ENCODE results near the gene SPI1.

The SPI1 gene

DNA sequence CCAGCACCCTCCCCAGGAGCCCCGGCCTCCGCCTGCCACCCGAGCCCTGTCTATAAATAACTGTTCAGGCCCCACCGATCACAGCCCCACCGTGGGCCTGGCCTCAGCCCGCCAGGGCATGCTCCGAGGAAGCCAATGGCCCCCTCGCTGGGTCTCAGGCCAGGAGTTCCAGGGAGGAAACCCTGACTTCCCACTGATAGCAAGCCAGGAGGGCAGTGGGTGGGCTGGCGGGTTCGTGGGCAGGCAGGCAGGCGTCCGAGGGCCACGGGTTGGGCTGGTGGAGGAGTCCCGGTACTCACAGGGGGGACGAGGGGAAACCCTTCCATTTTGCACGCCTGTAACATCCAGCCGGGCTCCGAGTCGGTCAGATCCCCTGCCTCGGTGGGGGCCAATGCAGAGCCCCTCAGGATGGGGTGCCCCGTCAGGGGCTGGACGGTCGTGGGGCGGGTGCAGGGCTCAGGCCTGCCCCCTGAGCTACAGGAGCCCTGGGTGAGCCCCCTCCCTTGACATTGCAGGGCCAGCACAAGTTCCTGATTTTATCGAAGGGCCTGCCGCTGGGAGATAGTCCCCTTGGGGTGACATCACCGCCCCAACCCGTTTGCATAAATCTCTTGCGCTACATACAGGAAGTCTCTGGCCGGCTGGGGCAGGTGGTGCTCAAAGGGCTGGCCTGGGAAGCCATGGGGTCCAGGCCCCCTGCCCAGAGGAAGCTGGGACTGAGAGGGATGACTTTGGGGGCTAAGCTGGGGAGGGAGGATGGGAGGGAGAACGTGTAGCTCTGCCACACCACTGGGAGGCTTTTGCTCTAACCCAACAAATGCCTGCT, at the start of gene SPI1:
SPI1 (minus strand) TSS at position 538 of the 826 bp plus-strand sequence; CDS start at position 344, 194 bp downstream.
- no peak for DNase-seq

DNA sequence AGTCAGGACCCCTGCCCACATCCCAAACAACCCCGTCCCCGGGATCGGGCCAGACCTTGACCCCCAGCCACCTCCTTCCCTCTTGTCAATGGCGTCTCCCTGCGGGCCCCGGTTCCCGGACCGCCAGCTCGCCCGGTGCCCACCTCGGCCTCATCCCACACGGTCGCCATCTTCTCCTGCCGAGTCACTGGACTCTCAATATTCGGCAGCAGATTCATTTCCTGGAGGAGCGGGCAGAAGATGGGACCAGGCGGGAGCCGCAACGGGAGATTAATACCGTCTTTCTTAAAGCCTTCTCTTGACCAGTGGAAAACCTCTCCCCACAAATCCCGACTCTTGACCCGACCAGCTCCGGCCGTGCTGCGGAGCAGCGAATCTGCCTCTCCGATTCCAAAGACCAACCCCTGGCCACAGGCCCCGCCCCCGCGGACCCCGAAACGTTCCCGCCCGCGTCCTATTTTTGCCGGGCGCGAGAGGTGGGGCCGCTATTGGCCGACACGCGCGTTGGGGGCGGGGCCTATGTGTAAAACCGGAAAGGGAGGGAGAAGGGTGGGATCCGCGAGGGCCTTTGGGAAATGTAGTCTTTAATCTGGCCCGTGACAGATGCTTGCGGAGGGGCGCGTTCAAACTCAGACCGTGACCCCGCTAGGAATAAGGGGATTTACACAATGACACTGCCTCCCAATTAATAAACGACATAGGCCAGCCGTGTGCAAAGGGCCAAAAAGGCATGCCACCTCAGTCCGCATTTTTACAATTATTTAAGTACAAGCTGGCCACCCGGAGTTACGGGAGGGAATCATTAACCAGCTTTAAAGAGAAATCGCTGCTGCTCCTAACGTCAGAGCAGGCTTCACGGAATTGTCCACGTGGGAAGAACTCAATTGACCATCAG, 48.0 kb upstream of the SPI1 start, which contains the start of gene PSMC3:
PSMC3 (minus strand) TSS at position 378 of the 895 bp plus-strand sequence; CDS start at position 218, 160 bp downstream.
- DNase-seq: peak; percentile 97 to 99 (median 98)

DNA sequence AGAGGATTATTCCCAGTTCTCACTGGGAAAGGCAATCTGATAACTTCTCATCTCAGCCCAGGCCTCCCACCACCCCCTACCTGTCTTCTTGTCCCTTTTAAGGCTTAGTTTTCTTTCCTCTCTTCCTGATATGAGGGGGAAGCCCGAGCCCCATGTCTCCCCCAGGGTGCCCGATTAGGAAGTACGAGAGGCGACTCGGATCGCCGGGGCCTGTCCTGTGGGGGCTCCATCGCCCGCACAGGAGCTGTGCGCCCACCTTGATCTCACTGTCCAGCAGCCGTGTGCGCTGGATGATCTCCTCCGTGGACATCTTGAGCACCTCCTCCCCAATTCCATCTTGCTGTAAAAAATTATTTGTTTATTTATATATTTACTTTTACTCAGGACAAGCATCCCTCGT, 47.3 kb upstream of the SPI1 start:
- DNase-seq: no peak

DNA sequence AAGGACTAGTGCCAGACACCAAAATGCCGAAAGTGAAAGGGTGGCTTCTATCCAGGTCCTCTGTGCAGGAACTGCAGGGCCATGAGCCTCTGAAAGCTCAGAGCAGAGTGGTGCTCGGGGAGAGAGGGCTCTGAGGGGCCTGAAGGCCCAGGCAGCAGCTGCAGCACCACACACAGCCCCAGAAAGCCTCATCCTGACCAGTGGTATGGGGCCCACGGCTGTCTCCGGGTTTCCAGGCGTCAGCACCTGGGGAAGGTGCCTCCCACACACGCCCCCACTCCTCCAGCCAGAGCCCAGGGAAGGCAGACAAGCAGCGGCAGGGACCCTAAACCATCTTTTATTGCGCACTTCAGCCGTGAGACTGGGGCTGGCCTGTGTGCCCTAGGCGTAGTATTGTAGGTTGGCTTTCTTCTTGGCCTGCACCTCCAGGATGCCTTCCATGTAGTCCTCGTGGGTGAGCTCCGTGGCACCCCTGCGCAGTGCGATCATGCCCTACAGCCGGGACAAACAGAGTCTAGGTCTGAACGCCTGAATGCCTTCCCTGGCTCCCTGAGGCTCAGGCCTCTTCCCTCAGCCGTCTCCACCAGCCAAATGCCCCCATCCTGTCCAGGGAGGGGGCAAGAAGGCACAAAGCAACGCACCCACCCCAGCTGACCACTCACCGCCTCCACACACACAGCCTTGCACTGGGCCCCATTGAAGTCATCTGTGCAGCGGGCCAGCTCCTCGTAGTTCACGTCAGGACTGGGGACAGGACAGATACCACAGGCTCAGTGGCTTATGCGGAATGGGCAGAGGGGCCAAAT, 40.3 kb upstream of the SPI1 start:
- DNase-seq: no peak

DNA sequence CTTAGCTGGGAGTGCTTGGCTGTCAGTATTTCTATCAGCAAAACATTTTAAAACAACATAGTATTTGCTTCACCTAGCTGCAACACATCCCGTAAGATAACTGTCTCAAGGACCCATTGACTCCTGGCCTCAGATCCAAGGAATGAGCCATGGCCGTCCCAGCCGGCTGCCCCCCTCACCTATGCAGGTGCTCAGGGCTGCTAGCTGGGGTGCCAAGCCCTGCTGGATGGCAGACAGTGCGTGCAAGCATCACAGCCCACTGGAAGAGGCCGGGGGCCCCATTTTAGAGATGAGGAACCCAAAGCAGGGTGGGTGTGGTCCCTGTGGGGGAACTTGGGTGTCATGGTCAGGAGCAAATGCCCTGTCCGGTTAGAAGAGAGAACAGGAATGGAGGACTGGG, 39.4 kb upstream of the SPI1 start:
- DNase-seq: no peak

DNA sequence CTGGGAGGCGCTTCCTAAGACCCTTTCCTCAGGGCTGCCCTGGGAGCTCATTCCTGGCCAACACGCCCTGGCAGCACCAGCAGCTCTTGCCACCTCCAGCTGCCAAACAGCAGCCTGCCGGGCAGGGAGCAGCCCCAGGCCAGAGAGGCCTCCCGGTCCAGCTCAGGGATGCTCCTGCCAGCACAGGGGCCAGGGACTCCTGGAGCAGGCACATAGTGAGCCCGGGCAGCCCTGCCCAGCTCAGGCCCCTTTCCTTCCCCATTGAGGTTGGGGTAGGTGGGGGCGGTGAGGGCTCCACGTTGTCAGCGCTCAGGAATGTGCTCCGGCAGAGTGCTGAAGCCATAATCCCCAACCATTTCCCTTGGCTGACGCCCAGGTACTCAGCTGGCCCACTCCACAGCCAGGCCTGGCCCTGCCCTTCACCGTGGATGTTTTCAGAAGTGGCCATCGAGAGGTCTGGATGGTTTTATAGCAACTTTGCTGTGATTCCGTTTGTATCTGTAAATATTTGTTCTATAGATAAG, 37.7 kb upstream of the SPI1 start:
- no peak for DNase-seq

DNA sequence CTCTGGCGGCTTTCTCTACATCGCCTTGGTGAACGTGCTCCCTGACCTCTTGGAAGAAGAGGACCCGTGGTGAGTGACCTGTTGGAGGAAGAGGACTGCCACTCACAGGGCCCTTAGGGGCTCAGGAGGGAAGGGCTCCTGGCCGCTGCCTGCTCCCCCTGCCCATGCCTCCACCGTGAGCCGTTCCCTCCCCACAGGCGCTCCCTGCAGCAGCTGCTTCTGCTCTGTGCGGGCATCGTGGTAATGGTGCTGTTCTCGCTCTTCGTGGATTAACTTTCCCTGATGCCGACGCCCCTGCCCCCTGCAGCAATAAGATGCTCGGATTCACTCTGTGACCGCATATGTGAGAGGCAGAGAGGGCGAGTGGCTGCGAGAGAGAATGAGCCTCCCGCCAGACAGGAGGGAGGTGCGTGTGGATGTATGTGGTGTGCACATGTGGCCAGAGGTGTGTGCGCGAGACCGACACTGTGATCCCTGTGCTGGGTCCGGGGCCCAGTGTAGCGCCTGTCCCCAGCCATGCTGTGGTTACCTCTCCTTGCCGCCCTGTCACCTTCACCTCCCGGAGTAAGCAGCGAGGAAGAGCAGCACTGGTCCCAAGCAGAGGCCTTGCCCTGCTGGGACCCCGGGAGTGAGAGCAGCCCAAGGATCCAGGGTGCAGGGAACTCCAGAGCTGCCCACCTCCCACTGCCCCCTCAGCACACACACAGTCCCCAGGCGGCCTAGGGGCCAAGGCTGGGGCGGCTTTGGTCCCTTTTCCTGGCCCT, 36.9 kb upstream of the SPI1 start:
- no peak for DNase-seq

DNA sequence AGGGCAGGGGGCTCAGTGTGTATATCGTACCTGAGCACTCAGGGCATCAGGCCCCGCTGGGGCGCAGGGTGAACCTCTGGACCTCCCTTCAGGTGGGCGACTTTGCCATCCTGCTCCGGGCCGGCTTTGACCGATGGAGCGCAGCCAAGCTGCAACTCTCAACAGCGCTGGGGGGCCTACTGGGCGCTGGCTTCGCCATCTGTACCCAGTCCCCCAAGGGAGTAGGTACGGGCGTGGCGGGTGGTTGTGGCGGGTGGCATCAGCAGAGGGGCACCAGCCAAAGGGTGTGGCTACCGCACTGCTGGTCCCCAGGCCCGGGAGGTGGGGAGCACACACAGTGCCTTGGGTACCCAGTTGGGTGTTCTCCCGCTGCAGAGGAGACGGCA, 36.3 kb upstream of the SPI1 start:
- no peak for DNase-seq

DNA sequence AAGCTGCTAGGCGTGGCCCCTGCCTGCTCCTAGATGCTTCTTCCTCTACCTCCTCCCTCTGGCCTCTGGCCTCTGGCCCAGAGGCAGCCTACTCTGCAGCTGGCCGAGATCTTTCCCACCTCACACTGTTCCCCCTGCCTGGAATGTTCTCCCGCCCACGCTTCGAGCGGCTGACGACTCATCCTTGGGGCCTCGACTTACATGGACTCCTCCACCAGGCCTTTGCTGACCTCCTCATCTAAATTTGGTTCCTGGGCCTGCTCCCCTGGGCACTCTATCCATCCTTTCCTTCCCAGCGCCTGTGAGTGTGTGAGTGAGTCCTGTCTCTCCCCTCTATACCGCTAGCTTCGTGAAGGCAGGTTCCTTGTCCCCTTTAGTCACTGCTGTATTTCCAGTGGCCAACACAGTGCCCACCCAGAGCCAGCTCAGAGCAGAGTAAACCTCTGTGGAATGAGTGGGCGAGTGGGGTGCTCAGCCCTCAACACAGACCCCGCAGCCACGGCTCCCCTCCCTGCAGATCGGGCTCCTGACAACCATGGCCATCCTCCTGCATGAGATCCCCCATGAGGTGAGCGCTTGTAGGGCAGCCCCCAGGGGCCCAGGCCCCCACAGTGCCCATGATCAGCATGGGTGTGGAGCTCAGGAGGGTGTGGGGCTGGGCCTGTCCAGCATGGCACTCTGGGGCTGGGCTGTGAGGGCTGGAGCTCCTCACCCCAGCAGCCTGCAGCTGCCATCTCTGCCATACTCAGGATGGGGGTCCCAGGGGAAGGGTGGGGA, 35.7 kb upstream of the SPI1 start:
- DNase-seq: no peak

DNA sequence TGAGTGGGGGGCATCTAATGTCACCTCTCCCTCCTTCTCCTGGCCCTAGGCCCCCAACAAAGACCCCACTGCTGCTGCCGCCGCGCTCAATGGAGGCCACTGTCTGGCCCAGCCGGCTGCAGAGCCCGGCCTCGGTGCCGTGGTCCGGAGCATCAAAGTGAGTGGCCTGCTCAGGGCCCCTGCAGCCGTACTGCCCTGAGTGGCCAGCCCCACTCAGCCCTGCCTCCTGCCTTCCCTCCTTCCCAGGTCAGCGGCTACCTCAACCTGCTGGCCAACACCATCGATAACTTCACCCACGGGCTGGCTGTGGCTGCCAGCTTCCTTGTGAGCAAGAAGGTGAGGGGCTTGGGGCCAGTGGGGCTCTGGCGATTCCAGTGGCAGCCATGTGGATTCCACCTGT, 35.0 kb upstream of the SPI1 start:
- no peak for DNase-seq

DNA sequence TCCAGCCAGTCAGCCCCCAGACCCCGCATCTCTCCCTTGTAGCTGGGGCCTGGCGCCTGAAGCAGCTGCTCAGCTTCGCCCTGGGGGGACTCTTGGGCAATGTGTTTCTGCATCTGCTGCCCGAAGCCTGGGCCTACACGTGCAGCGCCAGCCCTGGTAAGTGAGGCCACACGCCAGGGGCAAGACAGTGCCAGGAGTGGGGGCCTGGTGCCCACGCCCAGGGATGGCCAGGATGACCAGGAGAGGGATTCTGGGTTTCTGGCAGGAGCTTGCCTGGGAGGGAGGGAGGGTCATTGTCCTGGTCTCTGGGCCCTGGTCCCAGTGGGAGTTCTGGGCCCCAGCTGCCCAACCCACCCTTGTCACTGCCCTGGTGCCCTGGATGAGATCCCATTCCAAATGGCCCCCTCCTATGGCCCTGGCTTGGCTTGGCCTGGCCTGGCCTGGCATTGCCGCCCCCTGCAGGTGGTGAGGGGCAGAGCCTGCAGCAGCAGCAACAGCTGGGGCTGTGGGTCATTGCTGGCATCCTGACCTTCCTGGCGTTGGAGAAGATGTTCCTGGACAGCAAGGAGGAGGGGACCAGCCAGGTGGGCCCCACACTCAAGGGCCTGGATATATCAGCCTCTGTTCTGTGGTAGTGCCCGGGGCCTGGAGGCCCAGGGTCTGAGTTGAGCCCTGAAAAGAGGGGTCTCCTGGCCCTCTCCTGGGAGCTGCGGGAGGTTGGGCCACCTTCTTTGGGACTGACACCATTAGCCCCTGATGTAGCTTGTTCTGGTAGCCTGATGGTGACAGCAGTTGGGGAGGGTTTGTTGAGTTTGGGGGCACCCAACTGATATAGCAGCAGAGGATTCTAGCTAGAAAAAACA, 33.8 kb upstream of the SPI1 start:
- DNase-seq: peak; percentile 17 to 42 (median 31)

DNA sequence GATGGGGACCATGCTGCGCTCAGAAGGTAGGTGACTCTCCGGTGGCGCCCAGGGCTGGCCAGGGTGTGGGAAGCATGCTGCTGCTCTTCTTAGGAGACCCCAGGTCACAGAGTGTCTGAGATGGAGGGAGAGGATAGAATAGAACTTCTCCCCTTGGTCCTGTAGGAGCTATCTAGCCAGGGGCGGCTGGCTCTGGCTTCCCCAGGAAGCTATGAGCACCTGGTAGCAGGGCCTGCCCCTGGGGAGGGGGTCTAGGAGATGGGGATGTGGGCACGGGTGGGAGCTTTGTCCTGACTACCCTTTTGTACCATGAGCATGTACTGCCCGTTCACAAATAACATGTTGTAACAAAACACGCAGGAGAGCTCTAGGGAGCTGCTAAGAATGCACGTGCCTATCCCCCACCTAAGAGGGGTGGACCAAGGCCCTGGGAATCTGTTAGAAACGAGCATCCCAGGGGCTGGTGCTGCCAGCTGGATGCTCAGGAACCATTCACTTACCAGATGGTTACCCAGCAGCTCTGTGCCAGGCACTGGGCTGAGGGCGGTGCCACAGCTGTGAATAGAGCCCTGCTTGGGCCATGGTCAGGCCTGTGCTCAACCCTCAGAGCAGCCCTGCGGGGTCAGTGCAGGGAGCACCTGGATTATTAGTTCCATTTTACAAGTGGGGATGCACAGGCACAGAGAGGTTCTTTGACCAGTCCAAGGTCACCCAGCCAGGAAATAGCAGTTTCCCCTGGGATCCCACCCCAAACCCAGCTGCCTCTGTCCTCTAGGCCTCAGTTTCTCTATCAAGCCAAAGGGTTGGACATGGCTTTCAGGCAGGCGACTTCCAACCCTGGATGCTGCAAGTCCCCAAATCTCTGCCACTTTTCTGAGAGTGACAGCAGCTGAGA, 32.3 kb upstream of the SPI1 start:
- DNase-seq: no peak

DNA sequence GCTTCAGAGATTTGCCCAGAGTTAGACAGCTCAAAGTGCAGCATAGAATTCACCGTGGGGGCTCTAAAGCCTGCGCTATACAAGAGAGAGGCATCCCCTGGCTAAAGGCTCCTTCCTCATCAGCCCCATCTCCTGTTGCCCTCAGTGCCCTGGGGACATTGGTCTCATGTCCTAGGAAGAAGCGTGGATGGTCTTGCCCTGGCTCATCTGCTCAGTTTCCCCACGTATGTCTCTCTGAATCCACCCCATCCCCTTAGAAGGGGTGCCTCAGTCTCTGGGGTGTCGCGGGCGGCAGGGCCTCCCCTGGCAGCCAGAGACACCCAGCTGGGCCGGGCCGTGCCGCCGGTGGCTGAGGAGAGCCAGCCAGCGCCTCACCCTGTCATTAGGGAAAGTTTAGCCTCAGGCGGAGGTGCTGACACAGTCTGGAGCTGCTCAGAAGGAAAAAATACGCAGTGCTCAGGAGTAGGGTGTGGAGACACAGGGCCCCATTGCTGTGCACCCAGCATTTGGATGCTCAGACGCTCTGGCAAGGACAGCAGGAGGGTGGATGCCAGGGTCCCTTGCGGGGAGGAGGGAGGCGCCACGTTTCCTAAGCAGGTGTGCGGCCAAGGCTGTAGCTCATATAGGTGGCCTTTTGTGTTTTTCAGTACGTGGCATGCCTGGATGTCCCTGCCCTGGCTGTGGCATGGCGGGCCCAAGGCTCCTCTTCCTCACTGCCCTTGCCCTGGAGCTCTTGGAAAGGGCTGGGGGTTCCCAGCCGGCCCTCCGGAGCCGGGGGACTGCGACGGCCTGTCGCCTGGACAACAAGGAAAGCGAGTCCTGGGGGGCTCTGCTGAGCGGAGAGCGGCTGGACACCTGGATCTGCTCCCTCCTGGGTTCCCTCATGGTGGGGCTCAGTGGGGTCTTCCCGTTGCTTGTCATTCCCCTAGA, 31.4 kb upstream of the SPI1 start:
- no peak for DNase-seq

DNA sequence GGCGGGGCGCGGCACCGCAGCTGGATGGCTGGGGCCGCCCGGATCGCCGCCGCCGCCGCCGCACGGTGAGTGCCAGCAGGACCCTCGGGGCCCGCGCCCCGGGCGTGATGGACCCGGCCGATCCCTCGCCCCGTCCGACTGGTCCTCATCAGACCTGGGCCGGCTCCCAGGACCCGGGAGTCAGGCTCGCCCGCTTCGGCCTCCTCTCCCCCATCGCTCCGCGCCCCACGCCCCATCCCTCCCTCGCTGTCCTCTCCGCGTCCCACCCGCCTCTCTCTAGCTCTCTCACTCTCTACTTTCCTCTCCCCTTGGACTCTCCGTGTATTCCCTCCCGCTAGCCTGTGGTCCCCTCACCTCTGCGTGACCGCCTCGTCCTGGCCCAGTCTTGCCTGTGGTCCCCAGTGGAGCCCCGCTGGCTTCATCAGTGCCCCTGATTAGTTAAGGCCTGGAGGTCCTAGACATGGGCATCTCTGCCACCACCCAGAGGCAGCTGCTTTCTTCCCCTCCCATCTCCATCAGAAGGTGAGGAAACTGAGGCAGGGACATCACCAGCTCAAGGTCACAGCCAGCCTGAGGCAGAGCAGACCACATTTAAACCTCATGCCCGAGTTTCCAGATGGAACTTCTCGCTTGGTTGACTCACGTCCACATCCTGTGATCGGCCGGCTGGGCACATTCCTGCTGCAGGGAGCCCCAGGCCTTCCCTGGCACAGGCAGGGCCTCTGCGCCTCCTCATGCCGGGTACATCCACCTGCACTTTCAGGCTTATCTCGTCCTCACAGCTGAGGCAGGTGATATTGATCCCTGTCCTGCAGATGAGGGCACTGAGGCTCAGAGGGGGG, 30.5 kb upstream of the SPI1 start:
- DNase-seq: no peak

DNA sequence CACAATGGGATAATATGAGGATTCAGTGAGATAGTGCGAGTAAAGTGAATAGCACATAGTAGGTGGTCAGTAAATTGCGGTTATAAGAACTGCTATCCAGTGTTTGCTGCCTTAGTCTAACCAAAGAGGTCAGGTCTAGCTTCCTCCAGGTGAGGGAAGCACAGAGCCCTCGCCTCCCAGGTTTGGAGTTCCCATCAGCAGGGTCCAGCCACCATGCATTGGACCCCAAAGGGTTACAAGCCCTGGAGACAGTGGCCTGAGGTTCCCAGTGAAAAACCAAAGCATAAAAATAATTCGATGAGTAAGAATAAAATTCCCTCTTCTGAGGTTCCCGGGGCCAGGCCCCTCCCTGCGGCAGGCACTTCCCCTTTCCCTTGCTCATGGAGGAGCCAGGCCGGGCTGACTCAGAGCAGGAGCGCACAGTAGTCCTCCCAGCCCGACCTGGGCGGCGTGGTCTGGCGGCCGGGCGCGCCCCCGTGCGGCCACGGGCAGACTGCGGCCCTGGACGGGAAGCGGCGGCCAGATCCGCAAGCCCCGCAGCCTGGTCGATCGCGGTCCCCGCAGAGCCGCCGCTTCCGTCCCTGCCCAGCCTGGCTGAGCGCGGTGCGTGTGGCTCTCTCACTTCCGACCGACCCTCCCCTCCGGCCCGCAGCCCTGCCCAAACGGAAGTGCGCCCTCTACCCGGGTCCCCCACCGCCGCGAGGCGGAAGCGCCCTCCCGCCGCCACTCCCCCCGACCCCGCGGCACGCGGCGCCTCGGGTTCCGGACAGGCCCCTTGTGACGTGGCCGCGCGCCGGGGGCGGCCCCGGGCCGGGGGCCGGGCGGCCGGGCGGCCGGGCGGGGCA, 29.6 kb upstream of the SPI1 start, which contains the start of gene SLC39A13:
SLC39A13 (plus strand) TSS at position 845 of the 845 bp plus-strand sequence. CDS start 1,505 bp downstream, outside the sequence.
- peak; percentile 81 to 87 (median 84) for DNase-seq
